Gastroesophageal sphincter (tissue), 3 donors: Measurements from ENCODE around the gene USP49.

ENCODE experiments used
- CTCF ChIP-seq, 4 experiments: fragments of 200-600 bp in 2 of 4; fragments of 450-650 bp in 2 of 4; sonication (generic) in 1 of 4; IDR thresholded peaks; one replicate each; pipeline ENCODE4 v1.5.1; 2017 to 2019; ENCODE audit warnings: antibody characterized with exemption in 4 of 4, mild to moderate bottlenecking in 2 of 4, moderate library complexity in 2 of 4
- POLR2A ChIP-seq, 2 donors: fragments of 450-650 bp; IDR thresholded peaks; one replicate each; pipeline ENCODE4 v1.6.1; 2017; ENCODE audit warnings: antibody characterized with exemption in 2 of 2, mild to moderate bottlenecking in 2 of 2, moderate library complexity in 1 of 2

- TF ChIP-seq CTCF (IDR thresholded peaks at IDR 0.05) = no peak
- no peak for TF ChIP-seq POLR2A (IDR thresholded peaks at IDR 0.05)
These were observed 58.5 kb downstream of the USP49 start for GRCh38 chr6:41836660-41837052.
